GM06990 (cell line): ENCODE data around the gene KRTAP4-6.
"Not testable (repeated sequence)": the region's sequence is repeated elsewhere in the genome, so short reads cannot be mapped to it uniquely, and the experiment has no call there.

Experiments
- DNase-seq: peaks from one replicate; pipeline ENCODE4 v3.0.0-alpha.2; 2011; ENCODE audit not compliant: insufficient read length; ENCODE audit errors: extremely low read depth
- H3K27me3 ChIP-seq: replicated peaks from 2 replicates; pipeline ENCODE4 v1.6.0; 2011; ENCODE audit warnings: low read length; ENCODE audit not compliant: control insufficient read depth, insufficient read depth
- H3K36me3 ChIP-seq: 2 replicates; pipeline ENCODE4 v1.5.1; 2011; ENCODE audit warnings: low read length; ENCODE audit not compliant: control insufficient read depth, insufficient read depth
- H3K4me3 ChIP-seq: replicated peaks from 2 replicates; pipeline ENCODE4 v1.5.1; 2011; ENCODE audit warnings: low read depth, mild to moderate bottlenecking, control low read depth, low read length
- CTCF ChIP-seq: IDR thresholded peaks from 2 replicates; pipeline ENCODE4 v1.5.1; 2011; ENCODE audit warnings: low read length, control low read depth, mild to moderate bottlenecking, inconsistent platforms; ENCODE audit not compliant: insufficient read depth, poor library complexity, severe bottlenecking

The KRTAP4-6 gene

GRCh38 chr17:41151525-41151924 is 11.2 kb upstream of the KRTAP4-6 start:
- Histone ChIP-seq H3K36me3 (no peaks in the 10 kb centered on the region), H3K4me3 (no peak overlapping the region), H3K27me3 (no peaks in the 10 kb centered on the region)
- no peak for DNase-seq
- no peak for TF ChIP-seq CTCF

DNA sequence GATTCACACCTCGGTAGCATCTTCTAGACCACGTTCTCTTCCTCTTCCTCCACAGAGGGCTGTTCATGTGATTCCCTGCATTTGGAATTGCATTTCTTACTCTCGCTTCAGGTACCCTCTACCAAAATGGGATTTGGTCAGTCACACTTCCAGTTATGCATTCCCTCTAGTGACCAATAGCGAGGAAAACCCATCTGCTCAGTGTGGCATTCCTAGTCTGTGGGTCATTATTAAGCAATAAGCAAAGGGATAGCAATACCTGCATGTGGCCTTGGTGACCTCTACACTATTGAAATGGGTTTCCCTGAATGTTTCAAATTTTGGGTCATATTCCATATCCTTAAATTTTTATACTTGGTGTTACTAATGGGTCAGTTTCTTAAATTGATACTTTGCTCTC is 9.7 kb upstream of the KRTAP4-6 start:
- no peak for TF ChIP-seq CTCF
- H3K27me3 ChIP-seq, result no peaks in the 10 kb centered on the region

DNA sequence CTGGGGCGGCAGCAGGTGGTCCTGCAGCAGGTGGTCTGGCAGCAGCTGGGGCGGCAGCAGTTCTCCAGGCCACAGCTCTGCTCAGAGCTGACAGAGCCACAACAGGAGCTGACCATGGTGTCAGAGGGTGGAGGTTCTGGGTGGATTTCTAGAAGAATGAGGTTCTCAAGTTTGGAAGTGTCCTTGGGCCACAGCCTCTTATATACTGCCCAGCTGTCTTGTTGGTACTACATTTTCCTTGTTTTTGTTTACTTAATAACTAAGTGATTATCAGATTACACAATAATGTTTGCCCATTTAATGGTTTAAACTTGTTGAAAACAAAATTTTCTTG is 9.3 kb upstream of the KRTAP4-6 start, which contains the start of gene KRTAP4-5:
TSS of gene KRTAP4-5 (minus strand) at position 174 of the 334 bp plus-strand sequence. CDS start at position 116, 58 bp downstream.
- TF ChIP-seq CTCF, result no peak
- Histone ChIP-seq H3K27me3 (no peaks in the 10 kb centered on the region), H3K4me3 (no peak within 1 kb of the TSS), H3K36me3 (no peaks in the 10 kb centered on the region)
- DNase-seq, result no peak

More for the DNA sequence above, 9.7 kb upstream of the KRTAP4-6 start:
- DNase-seq, result no peak
- H3K36me3 ChIP-seq, result no peaks in the 10 kb centered on the region
- H3K4me3 ChIP-seq, result no peak overlapping the region

GRCh38 chr17:41148971-41149651 is 8.8 kb upstream of the KRTAP4-6 start:
- not testable (repeated sequence) for H3K27me3 ChIP-seq, DNase-seq, H3K4me3 ChIP-seq, H3K36me3 ChIP-seq

DNA sequence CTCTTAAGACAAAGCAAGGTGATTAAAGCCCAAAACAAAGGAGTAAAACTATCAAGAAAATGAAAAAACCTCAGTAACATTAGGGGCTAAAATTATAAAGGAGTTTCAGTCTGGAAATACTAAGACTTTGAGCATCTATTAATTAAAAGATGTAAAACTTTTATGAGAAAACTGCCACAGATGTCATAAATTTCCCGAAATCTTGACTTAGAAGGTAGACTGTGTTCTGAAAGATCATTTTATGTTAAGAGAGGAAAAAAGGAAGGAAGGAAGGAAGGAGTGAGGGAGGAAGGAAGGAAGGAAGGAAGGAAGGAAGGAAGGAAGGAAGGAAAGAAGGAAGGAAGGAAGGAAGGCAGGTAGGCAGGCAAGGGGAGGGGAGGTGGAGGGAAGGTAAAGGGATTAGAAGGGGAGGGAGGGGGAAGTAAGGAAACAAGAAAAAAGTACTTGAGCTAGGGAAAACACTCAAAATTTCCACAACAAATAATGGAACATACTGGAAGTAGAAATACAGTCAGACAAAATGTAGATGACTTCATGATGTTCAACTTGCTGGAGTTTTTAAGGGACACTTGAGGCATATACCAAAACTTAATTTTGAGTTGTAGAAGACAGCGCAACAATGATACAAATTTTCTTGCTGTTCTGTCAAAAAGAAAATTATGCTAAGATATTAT is 7.3 kb upstream of the KRTAP4-6 start:
- H3K36me3 ChIP-seq, result no peaks in the 10 kb centered on the region
- no peak for DNase-seq
- no peak overlapping the region for H3K4me3 ChIP-seq
- no peak for TF ChIP-seq CTCF
- no peaks in the 10 kb centered on the region for H3K27me3 ChIP-seq

GRCh38 chr17:41145261-41145660 is 4.9 kb upstream of the KRTAP4-6 start:
- H3K36me3 ChIP-seq, result no peaks in the 10 kb centered on the region
- no peak for TF ChIP-seq CTCF
- no peaks in the 10 kb centered on the region for H3K27me3 ChIP-seq
- H3K4me3 ChIP-seq, result no peak overlapping the region
- no peak for DNase-seq
